HepG2 (cell line): ENCODE results near the gene HSFX1. TPM values are rescaled to one million over a fixed set of nuclear protein-coding genes. Genes with fewer than 3 reads are reported as not detected.

Experiments used
- ATAC-seq: fragments of 200-7000 bp; cut with Tn5 transposase; 3 replicates; pipeline ENCODE4 v1.9.1; 2020; ENCODE audit warnings: mild to moderate bottlenecking, moderate library complexity
- BruUV-seq: library from RNA; stranded (reverse); fragments of 400-500 nt; replicated peaks from 2 replicates; lab custom pipeline; 2021; lab: Mats Ljungman, UMichigan
- CTCF ChIA-PET: fragments of 300-600 bp; formaldehyde crosslinking; extraction: SDS; loops from one replicate; lab custom pipeline; 2021; ENCODE audit warnings: low total read pairs, inconsistent platforms, low intra/inter-chr PET ratio; lab: Yijun Ruan, JAX
- POLR2A ChIA-PET: fragments of 350-600 bp; sonication (Branson Sonifier 250); formaldehyde crosslinking; loops from one replicate; lab custom pipeline; 2020; ENCODE audit warnings: antibody characterized with exemption, inconsistent platforms; lab: Yijun Ruan, JAX
- DNase-seq: peaks from one replicate; pipeline ENCODE4 v3.0.0-alpha.2; 2015; ENCODE audit warnings: low spot score
- FAIRE-seq: peaks from 3 replicates; lab custom pipeline; 2011; peaks lifted over from hg19 to GRCh38; lab: Jason Lieb, UNC
- H2AFZ ChIP-seq: one replicate; pipeline ENCODE4 v1.6.1; 2011; ENCODE audit warnings: low read length, inconsistent platforms
- H3K27ac ChIP-seq: fragments of 300-600 bp; 3 replicates; pipeline ENCODE4 v1.8.0; 2011; ENCODE audit warnings: mixed run types, mild to moderate bottlenecking, mixed read lengths, low read length, inconsistent platforms; ENCODE audit not compliant: insufficient read depth; ENCODE audit errors: extremely low read length
- H3K27me3 ChIP-seq, 2 experiments: fragments of 200-600 bp in 1 of 2; 2 replicates in 1 of 2; 3 replicates in 1 of 2; pipeline versions ENCODE4 v1.6.0 to v1.8.0; 2011; ENCODE audit warnings: low read length in 2 of 2, mild to moderate bottlenecking in 2 of 2, moderate library complexity in 2 of 2, inconsistent platforms in 1 of 2; ENCODE audit not compliant: insufficient read depth in 2 of 2, control insufficient read depth in 1 of 2
- H3K36me3 ChIP-seq, 2 experiments: fragments of 200-600 bp in 1 of 2; replicated peaks in 1 of 2; 2 replicates in 1 of 2; 3 replicates in 1 of 2; pipeline versions ENCODE4 v1.5.1 to v1.8.0; 2011; ENCODE audit warnings: low read length in 2 of 2, inconsistent platforms in 1 of 2; ENCODE audit not compliant: insufficient read depth in 2 of 2, control insufficient read depth in 1 of 2
- H3K4me1 ChIP-seq: 2 replicates; pipeline ENCODE4 v1.5.1; 2012; ENCODE audit warnings: low read length, inconsistent platforms; ENCODE audit not compliant: insufficient read depth
- H3K4me2 ChIP-seq: 2 replicates; pipeline ENCODE4 v1.6.0; 2011; ENCODE audit warnings: low read depth, low read length, inconsistent platforms
- H3K4me3 ChIP-seq, 3 experiments: fragments of 200-600 bp in 1 of 3; sonication (generic), shearing (Covaris generic) in 1 of 3; replicated peaks in 1 of 3; 2 replicates each; pipeline ENCODE4 v1.5.1; 2011 to 2016; ENCODE audit warnings: low read length in 3 of 3, inconsistent platforms in 2 of 3, low read depth in 2 of 3, mild to moderate bottlenecking in 2 of 3, control low read depth in 1 of 3, mixed read lengths in 1 of 3; ENCODE audit not compliant: insufficient read depth in 1 of 3
- H3K79me2 ChIP-seq: one replicate; pipeline ENCODE4 v1.6.1; 2011; ENCODE audit warnings: low read length, inconsistent platforms; ENCODE audit not compliant: insufficient read depth
- H3K9ac ChIP-seq: 2 replicates; pipeline ENCODE4 v1.6.0; 2011; ENCODE audit warnings: mild to moderate bottlenecking, low read depth, low read length, inconsistent platforms; ENCODE audit not compliant: insufficient read depth
- H3K9me3 ChIP-seq: 2 replicates; pipeline ENCODE4 v1.5.1; 2012; ENCODE audit warnings: mild to moderate bottlenecking, low read length
- H4K20me1 ChIP-seq: 2 replicates; pipeline ENCODE4 v1.6.0; 2011; ENCODE audit warnings: inconsistent platforms, mild to moderate bottlenecking, low read length, moderate library complexity; ENCODE audit not compliant: insufficient read depth
- GATAD1 ChIP-seq: IDR thresholded peaks from 2 replicates; pipeline ENCODE4 v1.6.1; 2016; ENCODE audit warnings: missing genetic modification reagents, missing compliant biosample characterization
- GPN1 ChIP-seq: sonication (generic); formaldehyde crosslinking; IDR thresholded peaks from 2 replicates; pipeline ENCODE4 v1.5.1; 2020; ENCODE audit warnings: missing genetic modification reagents, borderline replicate concordance
- HIVEP1 ChIP-seq: sonication (generic); formaldehyde crosslinking; IDR thresholded peaks from 2 replicates; pipeline ENCODE4 v1.4.0; 2020; ENCODE audit warnings: mild to moderate bottlenecking, missing genetic modification reagents
- KAT8 ChIP-seq: IDR thresholded peaks from 2 replicates; pipeline ENCODE4 v1.6.1; 2016; ENCODE audit warnings: missing genetic modification reagents, missing compliant biosample characterization
- MAF1 ChIP-seq: sonication (generic); formaldehyde crosslinking; IDR thresholded peaks from 2 replicates; pipeline ENCODE4 v1.5.0; 2020; ENCODE audit warnings: missing genetic modification reagents, borderline replicate concordance
- MXI1 ChIP-seq: IDR thresholded peaks from 3 replicates; pipeline ENCODE4 v1.6.1; 2012; ENCODE audit warnings: low read depth, low read length, inconsistent platforms, borderline replicate concordance
- PAWR ChIP-seq: sonication (generic); formaldehyde crosslinking; IDR thresholded peaks from 2 replicates; pipeline ENCODE4 v1.4.0; 2020; ENCODE audit warnings: missing genetic modification reagents, mild to moderate bottlenecking, borderline replicate concordance
- SSRP1 ChIP-seq: IDR thresholded peaks from 2 replicates; pipeline ENCODE4 v1.6.1; 2016; ENCODE audit warnings: control low read depth
- U2AF1 ChIP-seq: fragments of 200-400 bp; formaldehyde crosslinking; optimal IDR thresholded peaks from 2 replicates; pipeline ENCODE3; 2017; ENCODE audit warnings: mild to moderate bottlenecking, low read depth, low read length
- ZMAT3 ChIP-seq: sonication (generic); formaldehyde crosslinking; conservative IDR thresholded peaks from 2 replicates; pipeline ENCODE4 v1.7.0; 2021; ENCODE audit warnings: missing genetic modification reagents
- ZNF572 ChIP-seq: sonication (generic); formaldehyde crosslinking; IDR thresholded peaks from 2 replicates; pipeline ENCODE4 v1.5.1; 2020; ENCODE audit warnings: mild to moderate bottlenecking, missing genetic modification reagents
- ZNF598 ChIP-seq: sonication (generic); formaldehyde crosslinking; IDR thresholded peaks from 2 replicates; pipeline ENCODE4 v1.5.1; 2020; ENCODE audit warnings: mild to moderate bottlenecking, missing genetic modification reagents, borderline replicate concordance
- ZNF75D ChIP-seq: sonication (generic); formaldehyde crosslinking; IDR thresholded peaks from 2 replicates; pipeline ENCODE4 v1.8.1; 2023; ENCODE audit warnings: missing genetic modification reagents, mild to moderate bottlenecking, borderline replicate concordance
- ZNF790 ChIP-seq: sonication (generic); formaldehyde crosslinking; IDR thresholded peaks from 2 replicates; pipeline ENCODE4 v1.8.0; 2022; ENCODE audit warnings: missing genetic modification reagents, mild to moderate bottlenecking, borderline replicate concordance
- WGBS: methylation state at CpG from one replicate; pipeline ENCODE4 v1.1.6; 2017; ENCODE audit warnings: low lambda C conversion rate; 5-methylcytosine and 5-hydroxymethylcytosine counted together
- in situ Hi-C: cut with HindIII; loops from 2 replicates; pipeline ENCODE4 v1.10.0; 2017; ENCODE audit warnings: low pct_unique_long_range_greater_than_20kb; ENCODE audit not compliant: extremely low pct_ligation_motif_present
- intact Hi-C: fragments of 100-400 bp; cut with micrococcal nuclease; formaldehyde crosslinking; loops from one replicate; pipeline ENCODE4 v1.10.0; 2022; ENCODE audit not compliant: unreplicated experiment
- polyA plus RNA-seq, 8 experiments: library from polyadenylated mRNA; depleted of rRNA in 3 of 8; stranded (reverse) in 7 of 8; unstranded in 1 of 8; fragments of >200 nt; fragmentation: Illumina TruSeq in 4 of 8; extraction: Trizol in 4 of 8; gene quantifications; 2 replicates each; pipeline versions ENCODE4 v1.2.1 to v1.2.3, GENCODE V29; 2011 to 2016; ENCODE audit warnings: low read depth in 4 of 8, missing spikeins in 1 of 8, mixed read lengths in 1 of 8; ENCODE audit not compliant: insufficient read depth in 1 of 8
- total RNA-seq, 5 experiments: library from RNA; depleted of rRNA; stranded (reverse); fragments of >200 nt; fragmentation: Illumina TruSeq; extraction: Trizol; gene quantifications; 2 replicates each; pipeline ENCODE4 v1.2.3, GENCODE V29; 2016; ENCODE audit warnings: low read depth in 1 of 5
- TF ChIP-seq, protein P1 (sequence below): sonication (generic); formaldehyde crosslinking; IDR thresholded peaks from 2 replicates; pipeline ENCODE4 v1.8.1; 2023; ENCODE audit warnings: mild to moderate bottlenecking, missing genetic modification reagents
- TF ChIP-seq, protein P2 (sequence below): sonication (generic); formaldehyde crosslinking; IDR thresholded peaks from 2 replicates; pipeline ENCODE4 v1.5.0; 2020; ENCODE audit warnings: mild to moderate bottlenecking, missing genetic modification reagents

Gene HSFX1
- total and polyA plus RNA-seq, 2 of the 13 experiments (the other 11 are each of a cell fraction or from before 2014, with no cell fraction given): 0.08 to 0.09 TPM

DNA sequence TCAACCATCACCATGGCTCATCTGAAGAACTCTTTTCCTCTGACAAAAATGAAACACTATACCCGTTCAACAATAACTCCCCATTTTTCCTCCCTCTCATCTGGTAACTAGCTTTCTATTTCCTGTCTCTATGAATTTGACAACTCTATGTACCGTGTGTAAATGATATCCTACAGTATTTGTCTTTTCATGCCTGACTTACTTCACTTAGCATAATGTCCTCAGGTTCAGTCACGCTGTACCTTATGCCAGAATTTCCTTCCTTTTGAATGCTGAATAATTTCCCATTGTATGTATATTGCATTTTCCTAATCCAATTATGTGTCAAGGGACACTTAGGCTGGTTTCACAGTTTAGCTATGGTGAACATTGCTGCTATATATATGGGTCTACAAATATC lies 26.1 kb downstream of the HSFX1 start:
- no peak overlapping the region for H3K4me2 ChIP-seq
- no peaks in the 10 kb centered on the region for H3K4me1 ChIP-seq
- H3K79me2 ChIP-seq: no peaks in the 10 kb centered on the region
- ChIA-PET POLR2A (no interaction called here), CTCF (no interaction called here)
- intact Hi-C loops: no loop called here
- BruUV-seq: no TSS peak
- no peaks in the 10 kb centered on the region for H3K9me3 ChIP-seq
- H3K27me3 ChIP-seq: peaks cover 0 to 1% of the 10 kb centered on the region in 2 experiments; a peak in 1 of 5 replicates
- H2AFZ ChIP-seq: no peak overlapping the region
- no peak for FAIRE-seq
- WGBS: 0% methylated on average over 3 of the region's 3 CpGs
- H4K20me1 ChIP-seq: no peaks in the 10 kb centered on the region
- no peak overlapping the region for H3K4me3 ChIP-seq
- H3K27ac ChIP-seq: no peak overlapping the region
- ATAC-seq: no peak
- no peak for TF ChIP-seq U2AF1
- no peak for TF ChIP-seq PAWR
- TF ChIP-seq ZMAT3 (CRISPR knock-in tag): no peak
- TF ChIP-seq, protein P1, sequence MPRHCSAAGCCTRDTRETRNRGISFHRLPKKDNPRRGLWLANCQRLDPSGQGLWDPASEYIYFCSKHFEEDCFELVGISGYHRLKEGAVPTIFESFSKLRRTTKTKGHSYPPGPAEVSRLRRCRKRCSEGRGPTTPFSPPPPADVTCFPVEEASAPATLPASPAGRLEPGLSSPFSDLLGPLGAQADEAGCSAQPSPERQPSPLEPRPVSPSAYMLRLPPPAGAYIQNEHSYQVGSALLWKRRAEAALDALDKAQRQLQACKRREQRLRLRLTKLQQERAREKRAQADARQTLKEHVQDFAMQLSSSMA (CRISPR knock-in tag): no peak
- TF ChIP-seq SSRP1: no peak
- TF ChIP-seq ZNF75D (CRISPR knock-in tag): no peak
- no peak for TF ChIP-seq ZNF790 (CRISPR knock-in tag)
- TF ChIP-seq KAT8 (CRISPR knock-in tag): no peak
- TF ChIP-seq HIVEP1: no peak
- TF ChIP-seq, protein P2, sequence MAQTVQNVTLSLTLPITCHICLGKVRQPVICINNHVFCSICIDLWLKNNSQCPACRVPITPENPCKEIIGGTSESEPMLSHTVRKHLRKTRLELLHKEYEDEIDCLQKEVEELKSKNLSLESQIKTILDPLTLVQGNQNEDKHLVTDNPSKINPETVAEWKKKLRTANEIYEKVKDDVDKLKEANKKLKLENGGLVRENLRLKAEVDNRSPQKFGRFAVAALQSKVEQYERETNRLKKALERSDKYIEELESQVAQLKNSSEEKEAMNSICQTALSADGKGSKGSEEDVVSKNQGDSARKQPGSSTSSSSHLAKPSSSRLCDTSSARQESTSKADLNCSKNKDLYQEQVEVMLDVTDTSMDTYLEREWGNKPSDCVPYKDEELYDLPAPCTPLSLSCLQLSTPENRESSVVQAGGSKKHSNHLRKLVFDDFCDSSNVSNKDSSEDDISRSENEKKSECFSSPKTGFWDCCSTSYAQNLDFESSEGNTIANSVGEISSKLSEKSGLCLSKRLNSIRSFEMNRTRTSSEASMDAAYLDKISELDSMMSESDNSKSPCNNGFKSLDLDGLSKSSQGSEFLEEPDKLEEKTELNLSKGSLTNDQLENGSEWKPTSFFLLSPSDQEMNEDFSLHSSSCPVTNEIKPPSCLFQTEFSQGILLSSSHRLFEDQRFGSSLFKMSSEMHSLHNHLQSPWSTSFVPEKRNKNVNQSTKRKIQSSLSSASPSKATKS (CRISPR knock-in tag): no peak
- TF ChIP-seq MAF1 (CRISPR knock-in tag): no peak
- no peak for TF ChIP-seq GATAD1 (CRISPR knock-in tag)
- TF ChIP-seq MXI1: no peak
- no peak for TF ChIP-seq GPN1 (CRISPR knock-in tag)
- TF ChIP-seq ZNF598 (CRISPR knock-in tag): no peak
- no peak for TF ChIP-seq ZNF572 (CRISPR knock-in tag)
- no peak for DNase-seq
- in situ Hi-C loops: no loop called here
- no peak overlapping the region for H3K9ac ChIP-seq
- H3K36me3 ChIP-seq: no peaks in the 10 kb centered on the region
